ENCODE results near the gene HHIPL1.

The HHIPL1 gene

GRCh38 chr14:99675951-99676350, 31.0 kb downstream of the HHIPL1 start:
- DNase-seq (ENCODE audit: low read depth), result no peak

- no peak for DNase-seq (ENCODE audit: low read depth)
Measured at GRCh38 chr14:99676657-99677056, 31.7 kb downstream of the HHIPL1 start.

DNA sequence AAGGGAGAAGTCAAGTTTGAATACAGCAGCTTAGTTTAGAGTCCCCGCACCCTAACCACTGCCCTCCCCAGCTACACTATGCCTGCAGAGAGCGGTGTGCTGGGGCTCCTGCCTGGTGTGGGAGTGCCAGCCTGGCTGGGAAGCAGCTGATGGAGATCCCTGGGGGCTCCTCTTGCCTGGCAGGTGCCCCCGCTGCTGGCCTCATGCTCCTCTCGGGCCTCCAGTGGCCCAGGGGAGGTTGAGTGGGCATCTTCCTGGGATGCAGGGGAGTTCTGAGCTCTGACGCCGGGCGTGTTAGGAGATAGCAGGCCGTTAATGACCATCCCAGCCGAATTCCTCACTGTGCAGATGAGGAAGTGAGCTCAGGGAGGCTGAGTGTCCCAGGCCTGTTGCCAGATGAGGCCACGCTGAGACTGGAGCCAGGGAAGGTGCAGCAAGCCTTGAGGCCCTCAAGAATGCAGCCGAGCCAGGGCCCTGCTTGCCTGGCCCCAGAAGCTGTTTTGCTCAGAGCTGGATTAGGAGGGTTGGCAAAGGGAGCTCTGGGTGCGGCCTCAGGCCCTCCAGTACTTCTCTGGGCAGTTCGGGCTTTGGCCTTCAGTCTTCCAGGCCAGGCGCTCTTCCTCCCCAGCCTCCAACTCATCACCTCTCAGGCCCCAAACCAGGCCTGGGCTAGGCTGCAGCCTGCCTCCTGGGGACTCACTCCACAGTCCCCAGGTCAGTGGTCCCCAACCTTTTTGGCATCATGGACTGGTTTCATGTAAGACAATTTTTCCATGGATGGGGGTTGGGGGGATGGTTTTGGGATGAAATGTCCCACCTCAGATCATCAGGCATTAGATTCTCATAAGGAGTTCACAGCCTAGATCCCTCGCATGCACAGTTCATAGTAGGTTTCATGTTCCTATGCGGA, 32.6 kb downstream of the HHIPL1 start:
- DNase-seq (ENCODE audit: low read depth), result no peak

DNA sequence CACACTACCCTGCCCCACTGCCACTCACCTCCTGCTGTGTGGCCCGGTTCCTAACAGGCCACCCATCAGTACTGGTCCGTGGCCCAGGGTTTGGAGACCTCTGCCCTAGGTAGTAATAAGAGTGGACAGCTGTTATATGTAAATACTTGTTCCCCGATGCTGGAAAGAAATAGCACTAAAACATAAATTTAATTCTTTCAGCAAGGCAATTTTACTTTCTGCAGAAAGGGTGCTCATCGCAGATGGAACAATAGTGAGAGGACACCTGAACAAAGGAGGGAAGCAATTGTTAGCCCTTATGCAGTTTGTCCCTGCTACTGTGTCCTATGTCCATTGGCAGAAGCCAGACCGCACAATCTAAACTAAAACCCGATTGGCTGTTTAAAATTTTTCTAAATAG, 33.3 kb downstream of the HHIPL1 start:
- DNase-seq (ENCODE audit: low read depth), result no peak

GRCh38 chr14:99679111-99679510, 34.2 kb downstream of the HHIPL1 start:
- DNase-seq (ENCODE audit: low read depth), result no peak

GRCh38 chr14:99679543-99679942, 34.6 kb downstream of the HHIPL1 start:
- DNase-seq (ENCODE audit: low read depth), result no peak

DNA sequence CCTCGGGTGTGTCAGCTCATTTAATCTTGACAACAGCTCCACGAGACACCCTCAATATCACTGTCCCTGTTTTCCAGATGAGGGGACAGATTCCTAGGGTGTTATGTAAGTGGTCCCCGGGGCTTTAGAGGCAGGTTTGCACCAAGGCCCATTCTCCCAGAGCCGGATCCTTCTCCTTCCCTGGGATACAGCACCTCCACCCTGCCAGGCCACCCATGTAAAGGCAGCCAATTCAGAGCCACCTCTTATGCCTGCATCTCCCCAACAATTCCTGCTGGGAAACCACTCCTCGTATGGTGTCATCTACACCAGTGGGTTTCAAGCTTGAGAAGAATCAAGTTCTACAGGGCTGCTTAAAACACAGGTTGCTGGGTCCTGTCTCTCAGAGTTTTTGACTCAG, 35.1 kb downstream of the HHIPL1 start:
- DNase-seq (ENCODE audit: low read depth), result no peak

DNA sequence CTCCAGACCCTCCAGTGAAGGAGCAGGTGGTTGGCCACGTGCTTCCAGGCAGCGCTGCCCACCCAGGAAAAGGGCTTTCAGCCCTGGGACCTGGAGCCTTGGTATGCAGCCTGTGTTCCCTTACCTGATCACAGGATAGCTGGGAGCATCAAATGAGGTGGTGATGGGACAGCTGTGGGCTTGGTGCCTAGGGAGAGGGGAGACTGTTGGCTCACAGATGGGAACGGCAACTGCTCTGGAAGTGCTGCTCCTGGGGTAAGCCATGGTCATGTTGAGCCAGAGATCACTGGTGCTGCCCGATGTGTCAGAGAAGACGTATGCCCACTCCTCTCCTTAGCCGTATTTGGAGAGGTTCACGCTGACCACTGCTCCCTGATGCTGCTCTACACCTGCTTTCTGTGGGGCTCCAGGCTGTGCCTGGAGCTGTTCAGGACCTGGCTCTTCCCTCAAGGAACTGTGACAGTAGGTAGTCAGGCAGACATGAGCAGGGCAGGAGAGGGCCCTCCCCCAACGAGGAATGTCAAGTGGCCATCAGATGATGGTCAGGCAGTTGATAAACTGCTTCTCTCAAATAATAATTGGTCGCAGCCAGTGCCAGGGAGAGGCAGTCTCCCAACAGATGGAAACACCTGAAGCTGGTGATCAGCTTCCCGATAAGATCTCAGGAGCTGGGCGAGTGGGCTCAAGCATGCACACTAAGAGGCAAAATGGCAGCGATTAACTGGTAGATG, 36.3 kb downstream of the HHIPL1 start:
- DNase-seq (ENCODE audit: low read depth), result no peak

GRCh38 chr14:99681832-99682148, 36.9 kb downstream of the HHIPL1 start:
- no peak for DNase-seq (ENCODE audit: low read depth)

GRCh38 chr14:99682809-99683618, 38.1 kb downstream of the HHIPL1 start:
- peak; percentile 75 for DNase-seq (ENCODE audit: low read depth)

- DNase-seq (ENCODE audit: low read depth), result peak; percentile 100
Measured at GRCh38 chr14:99683619-99684409, 38.9 kb downstream of the HHIPL1 start, which contains the start of gene CYP46A1. CYP46A1 (plus strand) TSS chr14:99684298; CDS start chr14:99684418, 120 bp downstream.

DNA sequence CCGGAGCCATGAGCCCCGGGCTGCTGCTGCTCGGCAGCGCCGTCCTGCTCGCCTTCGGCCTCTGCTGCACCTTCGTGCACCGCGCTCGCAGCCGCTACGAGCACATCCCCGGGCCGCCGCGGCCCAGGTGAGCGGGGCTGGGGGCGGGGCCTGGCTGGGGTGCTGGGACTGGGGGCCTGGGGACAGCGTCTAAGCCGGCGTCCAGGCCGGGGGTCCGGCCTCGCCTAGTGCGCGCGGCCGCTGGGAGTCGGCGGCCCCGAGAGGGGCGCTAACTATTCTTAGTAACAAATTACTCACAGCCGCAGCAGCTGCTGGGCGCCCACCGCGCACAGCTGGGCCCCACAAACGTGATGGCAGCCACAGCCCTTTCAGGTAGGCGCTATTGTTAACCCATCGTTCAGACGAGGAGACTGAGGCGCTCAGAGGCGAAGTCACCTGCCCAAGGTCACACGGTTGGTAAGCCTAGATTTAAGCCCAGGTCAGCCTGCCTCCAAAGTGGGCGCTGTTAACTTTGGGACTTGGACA, 39.5 kb downstream of the HHIPL1 start:
- peak; percentile 11 for DNase-seq (ENCODE audit: low read depth)

GRCh38 chr14:99685151-99685591, 40.2 kb downstream of the HHIPL1 start:
- DNase-seq (ENCODE audit: low read depth), result no peak

- no peak for DNase-seq (ENCODE audit: low read depth)
Measured at GRCh38 chr14:99685596-99685995, 40.7 kb downstream of the HHIPL1 start.

DNA sequence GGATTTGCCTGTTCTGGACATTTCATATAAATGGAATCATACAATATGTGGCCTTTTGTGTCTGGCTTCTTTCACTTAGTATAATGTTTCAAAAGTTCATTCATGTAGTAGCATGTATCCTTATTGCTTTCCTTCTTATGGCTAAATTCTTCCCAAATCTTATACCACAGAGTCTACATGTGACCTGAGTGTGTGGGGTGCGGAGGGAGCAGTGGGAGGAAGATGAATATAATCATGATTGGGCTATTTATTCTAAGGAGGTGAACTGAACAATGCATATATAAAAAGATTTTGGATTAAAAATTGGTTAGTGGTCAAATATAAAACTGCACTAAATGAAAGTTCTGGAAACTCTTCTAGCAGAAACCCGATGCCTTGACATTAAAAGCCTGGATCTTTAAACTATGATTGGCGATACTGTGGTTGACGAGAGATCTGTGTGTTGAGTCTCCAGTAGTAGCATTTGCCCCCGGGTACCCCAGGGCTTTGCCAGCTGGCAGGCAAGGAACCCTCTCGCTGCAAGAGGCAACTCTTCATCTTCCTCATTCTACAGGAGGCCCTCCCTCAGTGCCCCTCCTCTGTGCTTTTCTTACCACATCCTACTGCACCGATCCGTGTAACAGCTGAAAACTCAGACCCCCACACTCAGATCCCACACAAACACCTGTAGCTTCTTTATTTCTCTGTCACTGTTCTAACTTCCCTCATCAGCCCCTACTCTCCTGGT, 41.8 kb downstream of the HHIPL1 start:
- no peak for DNase-seq (ENCODE audit: low read depth)

DNA sequence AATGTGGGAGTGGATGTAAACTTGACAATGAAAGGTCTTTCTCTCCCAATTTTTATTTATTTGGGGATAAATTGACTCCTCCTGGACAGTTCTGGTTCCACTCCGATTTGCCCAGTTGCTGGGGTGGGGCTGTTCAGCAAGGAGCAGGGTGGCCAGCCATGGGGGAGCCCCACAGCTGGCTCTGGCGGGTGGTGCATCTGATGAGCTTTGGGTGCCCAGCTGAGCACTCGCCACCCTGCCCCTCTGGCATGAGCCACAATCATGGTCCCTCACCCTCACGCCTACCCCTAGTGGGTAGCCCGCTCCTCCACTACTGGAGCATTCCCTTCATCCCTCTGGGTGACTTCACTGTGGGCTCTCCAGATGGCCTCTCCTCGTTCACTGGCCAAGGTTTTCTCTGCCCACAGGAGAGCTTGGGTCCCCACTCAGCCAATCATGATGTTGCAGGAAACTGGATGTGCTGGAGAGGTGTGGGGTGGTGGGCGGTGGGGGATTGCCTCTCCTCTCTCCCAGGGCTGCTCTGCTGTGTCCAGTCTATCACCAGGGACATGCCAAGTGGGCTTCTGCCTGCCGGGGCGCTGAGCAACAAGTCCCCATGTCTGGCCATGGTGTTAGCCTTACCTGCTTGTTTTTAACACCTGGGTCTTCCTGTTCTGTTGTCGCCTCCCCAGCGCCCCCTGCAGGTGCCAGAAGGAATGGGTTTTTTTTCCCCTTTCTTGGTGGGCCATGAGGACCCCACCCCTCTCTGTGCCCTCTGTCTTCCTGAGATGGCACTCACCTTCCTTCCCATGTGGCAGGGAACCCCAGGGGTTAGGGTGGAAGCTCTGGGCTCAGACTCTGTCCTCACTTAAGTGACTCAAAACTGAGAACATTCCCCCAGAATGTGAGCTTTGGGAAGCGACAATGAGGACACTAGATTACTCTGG, 42.6 kb downstream of the HHIPL1 start:
- DNase-seq (ENCODE audit: low read depth), result no peak

GRCh38 chr14:99688210-99688581, 43.3 kb downstream of the HHIPL1 start:
- no peak for DNase-seq (ENCODE audit: low read depth)

GRCh38 chr14:99688629-99689028, 43.7 kb downstream of the HHIPL1 start:
- DNase-seq (ENCODE audit: low read depth), result no peak
